Fibroblast of the aortic adventitia (primary cell): ENCODE results near the gene APOC1. TPM values are rescaled to one million over a fixed set of nuclear protein-coding genes. Genes with fewer than 3 reads are reported as not detected.
"Not testable (repeated sequence)": the region's sequence is repeated elsewhere in the genome, so short reads cannot be mapped to it uniquely, and the experiment has no call there.

Source experiments
- DNase-seq: peaks from one replicate; pipeline ENCODE4 v3.0.0-alpha.2; 2010; ENCODE audit warnings: low read depth
- H3K4me3 ChIP-seq: 2 replicates; pipeline ENCODE4 v1.5.1; 2011; ENCODE audit warnings: low read depth, mild to moderate bottlenecking, control low read depth, low read length, moderate library complexity
- total RNA-seq: library from RNA; depleted of rRNA; stranded (reverse); fragments of >200 nt; gene quantifications from 2 replicates; pipeline ENCODE4 v1.2.3, GENCODE V29; 2012; ENCODE audit warnings: low replicate concordance
- TF ChIP-seq, protein P1 (sequence below): IDR thresholded peaks from 2 replicates; pipeline ENCODE4 v1.5.1; 2011; ENCODE audit warnings: mild to moderate bottlenecking, low read length, control low read depth, inconsistent platforms; ENCODE audit not compliant: insufficient read depth

The APOC1 gene
- total RNA-seq, 1 donor: 1.7 TPM

DNA sequence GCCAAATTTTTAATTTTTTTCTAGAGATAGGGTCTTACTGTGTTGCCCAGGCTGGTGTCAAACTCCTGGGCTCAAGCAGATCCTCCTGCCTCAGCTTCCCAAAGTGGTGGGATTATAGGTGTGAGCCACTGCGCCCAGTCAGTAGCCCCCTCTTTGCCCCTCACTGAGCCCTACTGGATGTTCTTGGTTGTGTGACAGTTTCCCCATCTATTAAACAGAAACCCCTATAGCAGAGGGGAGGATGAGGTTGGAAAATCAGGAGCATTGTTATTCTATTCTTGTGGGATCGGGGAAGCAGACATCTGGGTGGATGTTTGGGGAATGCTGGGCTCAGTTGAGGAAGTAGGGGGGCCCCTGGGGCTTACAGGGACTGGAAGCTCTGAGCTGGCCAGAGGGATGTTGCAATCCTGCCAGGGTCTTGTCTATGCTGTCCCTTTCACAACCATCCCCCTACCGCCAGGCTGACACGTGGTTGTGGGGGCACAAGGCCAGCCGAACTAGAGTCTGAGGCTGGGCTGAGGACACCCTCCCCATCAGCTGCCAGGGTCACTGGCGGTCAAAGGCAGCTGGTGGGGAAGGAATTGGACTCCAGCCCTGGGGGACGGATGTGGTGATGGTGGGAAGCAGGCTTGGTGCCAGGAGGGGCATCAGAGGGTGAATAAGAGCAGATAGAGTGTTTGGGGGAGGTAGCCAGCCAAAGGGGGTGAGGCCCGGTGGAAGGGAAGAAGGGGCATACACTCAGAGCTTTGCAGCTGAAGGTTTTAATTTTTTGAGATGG is 10.9 kb downstream of the APOC1 start:
- no peak overlapping the region for H3K4me3 ChIP-seq
- DNase-seq: peak; percentile 58
- TF ChIP-seq, protein P1, sequence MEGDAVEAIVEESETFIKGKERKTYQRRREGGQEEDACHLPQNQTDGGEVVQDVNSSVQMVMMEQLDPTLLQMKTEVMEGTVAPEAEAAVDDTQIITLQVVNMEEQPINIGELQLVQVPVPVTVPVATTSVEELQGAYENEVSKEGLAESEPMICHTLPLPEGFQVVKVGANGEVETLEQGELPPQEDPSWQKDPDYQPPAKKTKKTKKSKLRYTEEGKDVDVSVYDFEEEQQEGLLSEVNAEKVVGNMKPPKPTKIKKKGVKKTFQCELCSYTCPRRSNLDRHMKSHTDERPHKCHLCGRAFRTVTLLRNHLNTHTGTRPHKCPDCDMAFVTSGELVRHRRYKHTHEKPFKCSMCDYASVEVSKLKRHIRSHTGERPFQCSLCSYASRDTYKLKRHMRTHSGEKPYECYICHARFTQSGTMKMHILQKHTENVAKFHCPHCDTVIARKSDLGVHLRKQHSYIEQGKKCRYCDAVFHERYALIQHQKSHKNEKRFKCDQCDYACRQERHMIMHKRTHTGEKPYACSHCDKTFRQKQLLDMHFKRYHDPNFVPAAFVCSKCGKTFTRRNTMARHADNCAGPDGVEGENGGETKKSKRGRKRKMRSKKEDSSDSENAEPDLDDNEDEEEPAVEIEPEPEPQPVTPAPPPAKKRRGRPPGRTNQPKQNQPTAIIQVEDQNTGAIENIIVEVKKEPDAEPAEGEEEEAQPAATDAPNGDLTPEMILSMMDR: no peak

DNA sequence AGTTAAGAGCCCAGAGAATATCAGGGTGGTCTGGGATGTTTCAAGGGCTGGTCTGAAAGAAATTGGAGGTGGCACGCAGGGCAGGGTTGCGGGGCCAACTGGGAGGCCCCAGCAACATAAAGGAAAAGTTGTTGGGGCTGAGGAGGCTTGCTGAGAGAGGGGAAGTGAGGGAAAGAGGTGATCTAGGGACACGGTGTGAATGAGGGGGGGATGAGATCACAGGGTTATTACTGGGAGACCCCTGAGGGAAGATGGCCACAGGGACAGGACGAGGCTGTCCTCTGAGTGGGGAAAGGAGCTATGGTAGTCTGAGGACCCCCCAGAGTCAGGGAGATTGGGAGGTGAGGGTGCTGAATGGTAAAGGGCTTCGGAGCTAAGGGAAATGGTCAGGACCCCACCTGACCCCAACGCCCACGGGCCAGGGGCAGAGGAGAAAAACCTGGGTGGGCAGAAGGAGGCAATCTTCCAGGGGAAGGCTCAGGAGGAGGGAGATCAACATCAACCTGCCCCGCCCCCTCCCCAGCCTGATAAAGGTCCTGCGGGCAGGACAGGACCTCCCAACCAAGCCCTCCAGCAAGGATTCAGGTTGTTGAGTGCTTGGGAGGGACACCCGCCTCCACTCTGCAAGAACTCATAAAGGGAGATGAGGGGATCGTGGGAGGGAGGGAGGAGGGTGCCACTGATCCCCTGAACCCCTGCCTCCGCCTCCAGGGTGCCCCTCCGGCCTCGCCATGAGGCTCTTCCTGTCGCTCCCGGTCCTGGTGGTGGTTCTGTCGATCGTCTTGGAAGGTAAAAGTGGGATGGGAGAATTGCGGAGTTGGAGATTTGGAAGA is 12.1 kb downstream of the APOC1 start:
- H3K4me3 ChIP-seq: peak overlapping the region; percentile 33
- DNase-seq: not testable (repeated sequence)

DNA sequence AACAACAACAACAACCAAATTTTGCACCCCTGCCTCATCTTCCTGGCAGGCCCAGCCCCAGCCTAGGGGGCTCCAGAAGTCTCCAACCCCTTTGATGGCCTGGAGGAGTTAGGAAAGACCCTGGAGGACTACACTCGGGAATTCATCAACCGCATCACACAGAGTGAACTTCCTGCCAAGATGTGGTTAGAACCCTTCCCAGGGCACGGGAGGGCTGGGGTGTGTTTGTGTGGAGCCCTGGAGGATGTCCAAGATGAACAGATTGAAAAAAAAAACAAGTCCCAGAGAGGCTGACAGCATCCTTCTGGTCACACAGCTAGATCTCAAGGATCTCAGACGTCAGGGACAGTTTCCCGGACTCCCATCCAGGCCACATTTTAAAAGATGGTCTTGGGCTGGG is 13.3 kb downstream of the APOC1 start:
- peak; percentile 71 for DNase-seq
- TF ChIP-seq, protein P1: no peak
- H3K4me3 ChIP-seq: no peak overlapping the region

DNA sequence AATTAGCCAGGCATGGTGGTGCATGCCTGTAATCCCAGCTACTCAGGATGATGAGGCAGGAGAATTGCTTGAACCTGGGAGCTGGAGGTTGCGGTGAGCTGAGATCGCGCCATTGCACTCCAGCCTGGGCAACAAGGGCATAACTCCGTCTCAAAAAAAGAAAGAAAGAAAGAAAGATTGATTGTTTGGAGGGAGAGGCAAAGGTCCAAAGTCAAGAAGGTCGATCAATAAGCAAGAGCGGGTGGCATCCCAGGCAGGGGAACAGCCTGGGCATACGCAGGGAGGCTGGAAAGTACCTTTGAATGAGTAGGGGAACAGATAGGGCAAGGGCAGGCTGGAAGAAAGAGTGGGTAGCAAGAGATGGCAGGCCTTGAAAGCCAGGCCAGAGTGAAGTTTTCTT is 15.7 kb downstream of the APOC1 start:
- no peak for DNase-seq
- TF ChIP-seq, protein P1: no peak
- no peak overlapping the region for H3K4me3 ChIP-seq

DNA sequence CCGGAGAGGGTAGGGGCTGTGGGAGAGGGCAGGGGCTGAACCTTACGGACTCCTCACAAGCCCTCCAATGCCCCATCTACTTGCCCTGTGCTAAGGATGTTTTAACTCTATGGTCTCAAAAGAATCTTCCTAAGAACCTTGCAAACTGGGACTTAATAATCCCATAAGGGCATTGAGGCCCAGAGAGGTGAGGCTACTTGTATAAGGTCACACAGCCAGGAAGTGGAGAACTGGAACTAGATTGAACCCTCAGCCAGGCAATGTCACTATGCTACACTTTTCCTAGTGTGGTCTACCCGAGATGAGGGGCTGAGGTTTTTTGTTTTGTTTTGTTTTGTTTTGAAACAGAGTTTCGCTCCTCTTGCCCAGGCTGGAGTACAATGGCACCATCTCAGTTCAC is 17.1 kb downstream of the APOC1 start:
- H3K4me3 ChIP-seq: no peak overlapping the region
- no peak for DNase-seq
- TF ChIP-seq, protein P1: no peak

GRCh38 chr19:44939668-44940067 is 25.3 kb downstream of the APOC1 start:
- TF ChIP-seq, protein P1: no peak

DNA sequence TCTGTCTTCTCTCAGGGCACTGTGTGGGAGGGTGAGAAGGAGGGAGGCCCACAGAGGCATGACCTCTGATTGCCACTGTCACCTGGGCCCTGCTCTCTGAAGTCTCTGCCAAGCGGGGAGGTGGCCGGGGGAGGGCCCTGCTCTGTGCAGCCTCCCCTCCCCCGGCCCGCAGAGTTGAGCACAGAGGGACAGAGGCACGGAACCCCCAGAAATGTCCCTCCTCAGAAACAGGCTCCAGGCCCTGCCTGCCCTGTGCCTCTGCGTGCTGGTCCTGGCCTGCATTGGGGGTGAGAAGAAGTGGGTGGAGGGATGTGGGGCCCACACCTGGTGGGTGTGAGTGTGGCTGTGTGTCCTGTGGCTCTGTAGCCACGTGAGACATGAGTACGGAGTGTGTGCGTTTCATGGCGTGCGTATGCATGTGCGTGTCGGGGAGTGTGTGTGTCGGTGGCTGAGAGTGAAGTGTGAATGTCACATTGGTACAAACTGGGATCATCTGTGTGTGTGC is 27.7 kb downstream of the APOC1 start, which contains the start of gene APOC4:
Gene APOC4 (plus strand): TSS at position 171 of the 505 bp plus-strand sequence. CDS start 41 bp downstream, at position 212.
- DNase-seq: no peak
- TF ChIP-seq, protein P1: no peak
- no peak within 1 kb of the TSS for H3K4me3 ChIP-seq

More at GRCh38 chr19:44939668-44940067, 25.3 kb downstream of the APOC1 start:
- no peak overlapping the region for H3K4me3 ChIP-seq
- DNase-seq: no peak
